Glutamatergic neuron (in vitro differentiated cells): ENCODE data around the gene GOLM1. TPM values are rescaled to one million over a fixed set of nuclear protein-coding genes. Genes with fewer than 3 reads are reported as not detected.

Experiments used
- DNase-seq: peaks from one replicate; pipeline ENCODE4 v3.0.0; 2022
- H3K27ac Mint-ChIP-seq: one replicate; pipeline ENCODE4 v1.8.0; 2020; ENCODE audit warnings: mild to moderate bottlenecking, mixed read lengths, inconsistent platforms; ENCODE audit not compliant: unreplicated experiment
- H3K27me3 Mint-ChIP-seq: one replicate; pipeline ENCODE4 v1.8.0; 2020; ENCODE audit warnings: mild to moderate bottlenecking, moderate library complexity, mixed read lengths, inconsistent platforms; ENCODE audit not compliant: unreplicated experiment
- H3K36me3 Mint-ChIP-seq: one replicate; pipeline ENCODE4 v1.8.0; 2020; ENCODE audit warnings: mild to moderate bottlenecking, mixed read lengths, inconsistent platforms; ENCODE audit not compliant: unreplicated experiment
- H3K4me1 Mint-ChIP-seq: one replicate; pipeline ENCODE4 v1.8.0; 2020; ENCODE audit warnings: mild to moderate bottlenecking, low read depth, mixed read lengths, inconsistent platforms; ENCODE audit not compliant: unreplicated experiment
- H3K4me3 Mint-ChIP-seq: one replicate; pipeline ENCODE4 v1.8.0; 2020; ENCODE audit warnings: mild to moderate bottlenecking, mixed read lengths, inconsistent platforms; ENCODE audit not compliant: unreplicated experiment
- H3K9me3 Mint-ChIP-seq: one replicate; pipeline ENCODE4 v1.8.0; 2020; ENCODE audit warnings: mild to moderate bottlenecking, moderate library complexity, mixed read lengths, inconsistent platforms; ENCODE audit not compliant: unreplicated experiment
- total RNA-seq: library from RNA; stranded (reverse); fragmentation: NEBNext Ultra II Directional; extraction: Animal tissue kit (Norgen Biotek cat#: 25700); gene quantifications from one replicate; pipeline ENCODE4 v1.2.1, GENCODE V29; 2021; ENCODE audit not compliant: unreplicated experiment
- TF ChIP-seq, protein P1 (sequence below): fragments of 200-600 bp; sonication (generic); IDR thresholded peaks from one replicate; pipeline ENCODE4 v1.5.0; 2021; ENCODE audit not compliant: partially characterized antibody, unreplicated experiment

GOLM1 gene
- total RNA-seq, 1 donor from 2014 or later, result 95.2 TPM

DNA sequence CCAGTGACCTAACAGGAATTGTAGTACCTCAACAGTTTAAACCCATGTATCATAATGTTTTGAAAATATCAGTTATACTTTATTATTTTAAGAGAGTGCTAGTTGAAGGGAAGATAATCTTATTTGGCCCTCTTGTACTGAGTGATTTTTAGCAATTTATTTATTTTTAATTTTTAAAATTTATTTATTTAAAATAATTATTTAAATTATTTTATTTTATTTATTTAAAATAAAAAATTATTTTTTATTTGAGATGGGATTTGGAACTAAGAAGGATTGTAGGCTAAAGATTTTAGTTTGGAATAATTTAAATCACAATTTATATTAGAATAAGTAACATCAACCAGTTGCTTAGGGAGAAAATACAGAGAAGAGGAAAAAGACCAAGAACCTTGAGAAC, 104.3 kb downstream of the GOLM1 start:
- DNase-seq, result no peak
- H3K27ac Mint-ChIP-seq, result no peak overlapping the region
- H3K4me3 Mint-ChIP-seq, result no peak overlapping the region
- TF ChIP-seq, protein P1, sequence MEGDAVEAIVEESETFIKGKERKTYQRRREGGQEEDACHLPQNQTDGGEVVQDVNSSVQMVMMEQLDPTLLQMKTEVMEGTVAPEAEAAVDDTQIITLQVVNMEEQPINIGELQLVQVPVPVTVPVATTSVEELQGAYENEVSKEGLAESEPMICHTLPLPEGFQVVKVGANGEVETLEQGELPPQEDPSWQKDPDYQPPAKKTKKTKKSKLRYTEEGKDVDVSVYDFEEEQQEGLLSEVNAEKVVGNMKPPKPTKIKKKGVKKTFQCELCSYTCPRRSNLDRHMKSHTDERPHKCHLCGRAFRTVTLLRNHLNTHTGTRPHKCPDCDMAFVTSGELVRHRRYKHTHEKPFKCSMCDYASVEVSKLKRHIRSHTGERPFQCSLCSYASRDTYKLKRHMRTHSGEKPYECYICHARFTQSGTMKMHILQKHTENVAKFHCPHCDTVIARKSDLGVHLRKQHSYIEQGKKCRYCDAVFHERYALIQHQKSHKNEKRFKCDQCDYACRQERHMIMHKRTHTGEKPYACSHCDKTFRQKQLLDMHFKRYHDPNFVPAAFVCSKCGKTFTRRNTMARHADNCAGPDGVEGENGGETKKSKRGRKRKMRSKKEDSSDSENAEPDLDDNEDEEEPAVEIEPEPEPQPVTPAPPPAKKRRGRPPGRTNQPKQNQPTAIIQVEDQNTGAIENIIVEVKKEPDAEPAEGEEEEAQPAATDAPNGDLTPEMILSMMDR, result no peak
- H3K9me3 Mint-ChIP-seq, result no peaks in the 10 kb centered on the region
- peaks cover under 1% of the 10 kb centered on the region for H3K4me1 Mint-ChIP-seq
- peaks cover 4% of the 10 kb centered on the region for H3K36me3 Mint-ChIP-seq
- H3K27me3 Mint-ChIP-seq, result peaks cover 2% of the 10 kb centered on the region

DNA sequence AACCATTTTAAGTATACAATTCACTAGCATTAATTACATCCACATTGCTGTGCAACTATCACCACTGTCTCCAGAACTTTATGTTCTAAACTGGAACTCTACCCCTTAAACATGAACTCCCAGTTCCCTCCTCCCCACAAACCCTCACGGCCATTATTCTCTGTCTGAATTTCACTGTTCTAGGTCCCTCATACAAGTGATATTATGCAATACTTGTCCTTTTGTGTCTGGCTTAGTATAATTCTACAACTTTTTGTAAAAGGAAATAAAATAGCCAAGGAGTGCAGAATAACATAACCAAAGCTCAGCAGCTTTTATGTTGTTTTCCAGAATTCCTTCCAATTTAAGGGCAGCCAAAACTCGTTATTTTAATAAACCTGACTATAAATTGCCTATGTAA, 105.2 kb downstream of the GOLM1 start:
- DNase-seq, result no peak
- Mint-ChIP-seq H3K9me3 (no peaks in the 10 kb centered on the region), H3K27ac (no peak overlapping the region), H3K36me3 (peaks cover 4% of the 10 kb centered on the region), H3K4me3 (no peak overlapping the region), H3K27me3 (peaks cover 2% of the 10 kb centered on the region), H3K4me1 (peaks cover 8% of the 10 kb centered on the region)
- TF ChIP-seq, protein P1, result no peak

DNA sequence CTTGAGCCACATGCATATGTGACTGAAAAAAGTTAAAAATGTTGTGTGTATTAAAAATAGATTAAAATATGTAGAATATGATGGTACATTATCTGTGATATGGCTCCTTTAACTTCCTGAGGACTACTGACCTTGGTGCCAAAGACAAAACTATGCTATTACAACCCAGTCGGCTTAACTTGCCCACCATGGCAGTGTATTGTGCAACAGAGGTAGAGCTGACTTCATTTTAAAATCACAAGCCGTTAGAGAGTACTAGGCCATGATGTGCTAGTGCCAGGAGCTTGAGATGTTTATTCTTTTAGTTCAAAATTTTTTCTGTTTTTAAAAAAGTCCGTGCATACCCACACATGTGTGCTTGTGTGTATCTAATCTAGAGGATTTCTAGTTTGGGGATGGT, 112.1 kb downstream of the GOLM1 start:
- no peak overlapping the region for H3K4me3 Mint-ChIP-seq
- DNase-seq, result no peak
- TF ChIP-seq, protein P1, result no peak
- H3K27ac Mint-ChIP-seq, result no peak overlapping the region
- H3K4me1 Mint-ChIP-seq, result peaks cover 21% of the 10 kb centered on the region
- peaks cover 15% of the 10 kb centered on the region for H3K36me3 Mint-ChIP-seq
- H3K27me3 Mint-ChIP-seq, result peaks cover 2% of the 10 kb centered on the region
- H3K9me3 Mint-ChIP-seq, result peaks cover 3% of the 10 kb centered on the region

DNA sequence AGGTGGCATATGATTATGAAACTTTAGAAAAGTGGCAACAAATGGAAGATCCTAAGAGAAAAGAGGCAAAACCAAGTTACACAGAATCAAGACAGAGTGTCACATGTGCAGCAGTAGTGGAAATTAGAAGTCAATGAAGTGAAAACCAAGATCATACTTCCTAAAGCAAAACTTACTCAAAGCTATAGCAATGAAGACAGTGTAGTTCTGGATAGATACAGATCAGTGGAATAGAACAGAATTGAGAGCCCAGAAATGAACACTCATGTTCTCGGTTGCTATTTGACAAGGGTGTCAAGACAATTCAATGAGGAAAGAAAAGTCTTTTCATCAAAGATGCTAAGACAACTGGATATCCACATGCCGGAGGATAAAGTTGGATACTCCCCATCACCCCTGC, 114.9 kb downstream of the GOLM1 start:
- no peak for DNase-seq
- TF ChIP-seq, protein P1, result no peak
- Mint-ChIP-seq H3K4me1 (peaks cover 20% of the 10 kb centered on the region), H3K27me3 (no peaks in the 10 kb centered on the region), H3K36me3 (peaks cover 11% of the 10 kb centered on the region), H3K27ac (no peak overlapping the region), H3K4me3 (no peak overlapping the region), H3K9me3 (peaks cover 4% of the 10 kb centered on the region)

DNA sequence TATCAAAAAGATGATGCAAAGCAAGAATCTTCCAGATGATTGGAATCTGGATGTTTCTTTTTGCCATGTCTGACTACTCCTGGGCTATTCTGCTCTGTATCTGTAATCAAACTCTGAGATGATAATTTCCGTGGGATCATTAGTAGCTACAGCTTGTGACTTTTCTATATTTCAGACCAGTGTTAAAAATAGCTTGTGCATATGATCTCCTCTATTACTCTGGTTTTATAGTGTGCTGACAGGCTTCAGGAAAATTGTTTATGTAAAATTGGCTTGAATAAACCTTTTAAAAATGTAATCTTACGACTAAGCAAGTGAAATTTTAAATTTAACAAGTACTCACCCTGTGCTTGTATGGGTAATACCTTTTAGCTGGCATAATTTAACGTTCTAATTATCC, 118.0 kb downstream of the GOLM1 start:
- H3K4me1 Mint-ChIP-seq, result peaks cover 19% of the 10 kb centered on the region
- H3K27me3 Mint-ChIP-seq, result no peaks in the 10 kb centered on the region
- H3K9me3 Mint-ChIP-seq, result peaks cover 1% of the 10 kb centered on the region
- H3K4me3 Mint-ChIP-seq, result no peak overlapping the region
- H3K36me3 Mint-ChIP-seq, result peaks cover 11% of the 10 kb centered on the region
- TF ChIP-seq, protein P1, result no peak
- no peak overlapping the region for H3K27ac Mint-ChIP-seq
- no peak for DNase-seq
